ENCODE data around the gene GALNS.
"Not testable (repeated sequence)": the region's sequence is repeated elsewhere in the genome, so short reads cannot be mapped to it uniquely, and the experiment has no call there.

GALNS gene, protein sequence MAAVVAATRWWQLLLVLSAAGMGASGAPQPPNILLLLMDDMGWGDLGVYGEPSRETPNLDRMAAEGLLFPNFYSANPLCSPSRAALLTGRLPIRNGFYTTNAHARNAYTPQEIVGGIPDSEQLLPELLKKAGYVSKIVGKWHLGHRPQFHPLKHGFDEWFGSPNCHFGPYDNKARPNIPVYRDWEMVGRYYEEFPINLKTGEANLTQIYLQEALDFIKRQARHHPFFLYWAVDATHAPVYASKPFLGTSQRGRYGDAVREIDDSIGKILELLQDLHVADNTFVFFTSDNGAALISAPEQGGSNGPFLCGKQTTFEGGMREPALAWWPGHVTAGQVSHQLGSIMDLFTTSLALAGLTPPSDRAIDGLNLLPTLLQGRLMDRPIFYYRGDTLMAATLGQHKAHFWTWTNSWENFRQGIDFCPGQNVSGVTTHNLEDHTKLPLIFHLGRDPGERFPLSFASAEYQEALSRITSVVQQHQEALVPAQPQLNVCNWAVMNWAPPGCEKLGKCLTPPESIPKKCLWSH

GRCh38 chr16:88856828-88857727 lies at the start of gene GALNS, which contains the start of gene TRAPPC2L:
TSS of gene GALNS (minus strand) at chr16:88856947. CDS start at chr16:88856877, 70 bp downstream.
TSS of gene TRAPPC2L (plus strand) at chr16:88857127. CDS start at chr16:88857151, 24 bp downstream.
- peak; percentile 98 for DNase-seq

DNA sequence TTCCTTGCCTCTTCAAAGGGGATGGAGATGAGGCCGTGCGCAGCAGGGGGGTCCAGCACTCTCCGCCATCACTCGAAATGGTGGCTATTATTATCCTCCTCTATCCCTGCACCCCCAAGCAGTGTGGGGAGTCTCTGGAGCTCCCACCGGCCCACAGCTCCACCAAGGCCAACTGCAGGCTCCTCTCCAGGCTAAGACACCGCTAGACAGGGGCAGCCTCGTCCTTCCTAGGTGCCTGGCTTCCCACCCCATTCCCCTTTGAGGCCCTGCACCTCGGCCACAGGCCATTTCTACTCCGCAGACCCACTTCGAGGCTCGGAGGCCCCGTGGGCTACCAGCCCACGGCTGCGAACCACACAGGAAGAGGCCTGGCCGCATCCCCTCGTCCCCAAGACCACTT lies 49.3 kb upstream of the GALNS start:
- no peak for DNase-seq

- DNase-seq = no peak
Measured at GRCh38 chr16:88905563-88905962, 48.8 kb upstream of the GALNS start.

DNA sequence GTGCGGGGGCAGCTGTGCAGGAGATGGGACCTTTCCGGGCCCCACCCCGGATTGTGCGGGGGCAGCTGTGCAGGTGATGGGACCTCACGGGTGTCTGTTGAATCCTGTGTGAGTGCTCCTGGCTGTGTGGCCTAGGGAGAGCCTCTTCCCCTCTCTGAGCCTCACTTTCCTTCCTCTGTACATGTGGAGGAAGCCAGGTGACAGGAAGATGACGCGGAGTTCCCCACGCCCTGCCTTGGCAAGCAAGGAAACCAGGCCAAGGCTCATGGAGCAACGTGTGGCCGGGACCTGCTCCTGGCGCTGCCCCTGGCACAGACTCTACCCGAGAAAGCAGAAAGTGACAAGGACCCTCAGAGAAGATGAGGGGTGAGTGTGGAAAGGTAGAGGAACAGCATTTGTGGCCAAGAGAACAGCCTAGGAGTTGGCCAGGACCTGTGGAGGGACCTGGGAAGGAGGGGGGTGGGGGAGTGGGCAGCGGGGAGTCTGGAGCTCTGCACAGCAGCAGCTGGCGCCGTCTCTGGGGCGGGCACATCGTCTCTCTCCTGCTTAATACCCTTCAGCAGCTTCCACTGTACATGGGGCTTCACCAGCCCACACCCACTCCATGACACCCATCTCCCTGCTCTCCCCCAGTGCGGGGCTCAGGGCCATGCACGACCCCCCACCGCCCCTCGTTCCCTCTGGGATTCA lies 48.1 kb upstream of the GALNS start:
- no peak for DNase-seq

DNA sequence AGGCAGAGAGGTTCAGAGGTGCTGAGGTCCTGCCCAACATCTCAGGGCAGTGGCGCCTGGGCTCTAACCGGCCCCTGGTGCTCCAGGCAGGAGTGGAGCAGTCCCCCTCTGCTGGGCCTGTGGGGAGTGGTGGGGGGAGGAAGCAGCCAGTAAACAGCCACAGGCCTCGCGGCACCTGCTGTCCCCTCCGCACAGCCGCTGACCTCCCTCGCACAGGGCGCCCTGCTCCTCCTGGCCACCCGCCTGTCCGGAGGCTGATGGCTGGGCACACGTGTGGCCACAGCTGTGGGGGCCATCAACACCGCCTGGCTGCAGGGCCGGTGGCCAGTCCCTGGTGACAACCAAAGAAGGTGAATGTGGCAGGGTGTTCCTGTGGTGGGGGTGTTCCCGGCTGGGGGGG lies 46.5 kb upstream of the GALNS start:
- peak; percentile 60 for DNase-seq

DNA sequence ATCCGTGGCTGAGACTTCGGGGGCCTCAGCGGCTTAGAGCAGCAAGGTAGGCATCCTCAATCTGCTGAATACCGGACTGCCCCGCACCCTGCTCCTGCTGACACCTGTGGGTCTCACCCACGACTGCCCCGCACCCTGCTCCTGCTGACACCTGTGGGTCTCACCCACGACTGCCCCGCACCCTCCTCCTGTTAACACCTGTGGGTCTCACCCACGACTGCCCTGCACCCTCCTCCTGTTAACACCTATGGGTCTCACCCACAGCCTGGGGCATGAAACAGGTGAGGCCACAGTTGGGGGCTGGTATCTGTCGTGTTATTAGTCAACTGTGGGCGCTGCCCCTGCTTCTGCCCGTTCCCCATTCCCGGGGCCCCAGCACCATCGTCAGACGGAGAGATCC lies 46.0 kb upstream of the GALNS start:
- no peak for DNase-seq

GRCh38 chr16:88901718-88902337 lies 45.1 kb upstream of the GALNS start:
- DNase-seq = no peak

DNA sequence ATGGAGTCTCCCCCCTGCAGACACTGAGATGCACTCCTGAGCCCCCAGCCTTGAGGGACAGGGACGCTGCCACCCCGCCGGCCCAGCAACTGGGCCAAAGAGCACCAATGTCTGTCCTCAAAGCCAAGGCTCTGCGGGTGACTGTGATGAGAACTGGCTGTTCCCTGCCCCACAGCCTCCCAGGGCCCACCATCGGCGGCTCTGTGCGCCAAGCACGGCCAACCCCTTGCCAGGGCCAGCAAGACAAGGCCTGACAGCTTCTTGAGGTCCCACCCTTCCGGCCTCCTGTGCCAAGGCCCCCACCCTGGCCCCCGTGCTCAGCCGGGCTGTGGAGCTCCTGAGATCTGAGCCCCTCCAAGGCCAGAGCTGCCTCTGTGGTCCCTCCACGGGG lies 43.9 kb upstream of the GALNS start:
- no peak for DNase-seq

GRCh38 chr16:88899901-88900661 lies 43.3 kb upstream of the GALNS start:
- DNase-seq = no peak

DNA sequence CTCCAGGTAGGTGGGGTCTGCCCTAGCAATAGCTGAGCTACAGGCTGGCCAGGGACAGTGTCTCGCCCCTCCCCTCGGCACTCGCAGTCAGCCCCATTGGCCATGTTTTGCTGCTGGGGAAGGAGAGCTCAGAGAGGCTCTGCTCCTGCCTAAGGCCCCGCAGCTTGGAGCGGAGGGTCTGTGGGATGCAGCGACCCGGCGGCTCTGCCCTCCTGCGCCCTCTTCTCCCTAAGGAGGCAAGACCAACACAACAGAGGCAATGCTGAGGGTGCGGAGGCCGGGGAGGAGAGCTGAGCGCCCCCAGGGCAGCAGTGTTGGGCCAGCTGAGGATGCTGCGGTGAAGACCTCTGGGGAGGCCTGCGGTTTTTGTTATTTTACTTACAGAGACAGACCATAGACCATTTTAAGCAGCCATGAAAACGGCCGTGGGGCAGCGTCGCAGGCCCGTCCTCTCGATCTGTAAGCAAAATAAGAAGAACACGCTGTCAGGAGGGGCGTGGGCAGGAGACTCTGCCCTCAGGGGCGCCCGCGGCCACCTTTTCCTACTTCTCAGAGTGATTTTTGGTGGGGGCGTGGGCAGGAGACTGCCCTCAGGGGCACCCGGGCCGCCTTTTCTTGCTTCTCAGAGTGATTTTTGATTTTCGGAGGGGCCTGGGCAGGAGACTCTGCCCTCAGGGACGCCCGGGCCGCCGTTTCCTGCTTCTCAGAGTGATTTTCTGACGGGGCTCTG lies 41.1 kb upstream of the GALNS start:
- no peak for DNase-seq

DNA sequence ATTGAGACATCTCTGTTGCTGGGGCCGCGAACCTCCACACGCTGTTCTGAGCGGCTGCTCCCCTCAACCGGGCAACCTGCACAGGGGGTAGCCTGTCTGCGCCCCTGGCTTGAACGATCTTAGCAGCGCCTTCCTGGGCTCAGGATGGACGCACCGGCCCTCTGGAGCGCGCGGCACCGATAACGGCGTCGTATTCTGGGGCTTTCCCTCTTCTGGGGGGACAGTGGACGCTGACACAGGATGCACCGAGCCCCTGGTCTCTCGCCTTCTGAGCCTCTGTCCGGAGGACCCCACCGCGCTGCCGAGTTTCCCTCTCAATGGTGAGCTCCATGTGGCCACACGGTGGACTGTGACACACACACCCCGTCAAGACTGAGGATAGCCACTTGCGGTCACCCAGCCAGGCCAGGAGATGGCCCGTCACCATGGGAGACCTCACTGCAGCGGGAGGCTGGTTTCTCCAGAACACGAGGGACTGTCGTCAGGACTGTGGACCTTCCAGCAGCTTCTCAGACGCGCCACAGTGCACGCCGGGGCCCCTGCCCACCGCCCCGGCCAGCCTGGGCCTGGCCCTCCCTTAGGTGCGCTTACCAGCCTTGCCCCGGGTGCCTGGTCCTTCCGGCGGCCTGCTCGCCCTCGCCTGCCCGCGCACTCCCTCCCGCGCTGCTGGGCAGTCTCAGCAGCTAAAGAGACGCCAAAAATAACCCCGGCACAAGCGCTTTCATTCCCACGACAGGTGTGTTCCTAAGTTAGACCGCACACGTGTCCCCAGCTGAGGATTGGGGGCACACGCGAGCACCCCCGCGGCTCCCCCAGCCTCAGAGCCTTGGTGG lies 39.7 kb upstream of the GALNS start:
- no peak for DNase-seq

DNA sequence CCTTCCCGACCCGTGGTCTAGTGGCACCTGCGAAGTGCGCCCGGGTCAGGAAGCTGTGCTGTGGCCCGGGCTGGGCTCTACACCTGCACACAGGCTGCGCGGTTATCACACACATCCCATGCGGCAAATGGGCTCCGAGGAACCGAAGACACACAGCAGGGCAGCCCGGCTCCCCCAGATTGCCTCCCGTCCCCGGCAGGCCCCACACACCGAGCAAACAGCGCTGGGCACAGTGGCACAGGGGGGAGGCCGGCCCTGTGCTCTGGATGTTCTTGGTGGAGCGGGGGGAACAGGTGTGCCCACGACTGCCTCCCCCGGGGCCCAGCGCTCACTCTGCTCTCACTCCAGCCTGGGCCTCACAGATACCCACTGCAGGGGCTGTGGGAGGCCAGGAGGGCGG lies 38.6 kb upstream of the GALNS start:
- no peak for DNase-seq

- no peak for DNase-seq
Measured at GRCh38 chr16:88894681-88895300, 38.0 kb upstream of the GALNS start.

DNA sequence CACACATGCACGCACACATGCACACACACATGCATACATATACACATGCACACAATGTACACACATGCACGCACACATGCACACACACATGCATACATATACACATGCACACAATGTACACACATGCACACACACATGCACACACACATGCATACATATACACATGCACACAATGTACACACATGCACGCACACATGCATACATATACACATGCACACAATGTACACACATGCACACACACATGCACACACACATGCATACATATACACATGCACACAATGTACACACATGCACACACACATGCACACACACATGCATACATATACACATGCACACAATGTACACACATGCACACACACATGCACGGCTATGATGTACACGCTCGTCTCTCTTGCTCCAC lies 37.5 kb upstream of the GALNS start:
- not testable (repeated sequence) for DNase-seq

- no peak for DNase-seq
Measured at GRCh38 chr16:88893127-88893968, 36.6 kb upstream of the GALNS start.

DNA sequence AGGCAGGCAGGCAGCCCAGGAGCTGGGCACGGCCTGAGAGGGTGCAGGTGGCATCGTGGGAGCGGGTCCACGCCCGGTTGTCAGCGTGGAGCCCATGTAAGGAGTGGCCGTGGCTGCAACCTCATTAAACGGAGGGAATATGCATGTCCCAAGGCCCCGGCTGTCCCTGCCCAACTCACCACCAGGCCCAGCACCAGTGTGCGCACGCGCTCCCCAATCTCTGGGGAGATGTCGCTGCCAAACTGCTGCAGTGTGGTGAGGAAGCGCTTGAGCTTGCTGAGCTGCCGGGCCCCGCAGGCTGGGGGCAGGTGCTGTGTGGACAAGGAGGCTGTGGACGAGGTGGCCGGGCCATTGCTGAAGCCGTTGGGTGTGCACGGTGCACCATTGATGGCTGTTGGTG lies 35.3 kb upstream of the GALNS start:
- DNase-seq = no peak

DNA sequence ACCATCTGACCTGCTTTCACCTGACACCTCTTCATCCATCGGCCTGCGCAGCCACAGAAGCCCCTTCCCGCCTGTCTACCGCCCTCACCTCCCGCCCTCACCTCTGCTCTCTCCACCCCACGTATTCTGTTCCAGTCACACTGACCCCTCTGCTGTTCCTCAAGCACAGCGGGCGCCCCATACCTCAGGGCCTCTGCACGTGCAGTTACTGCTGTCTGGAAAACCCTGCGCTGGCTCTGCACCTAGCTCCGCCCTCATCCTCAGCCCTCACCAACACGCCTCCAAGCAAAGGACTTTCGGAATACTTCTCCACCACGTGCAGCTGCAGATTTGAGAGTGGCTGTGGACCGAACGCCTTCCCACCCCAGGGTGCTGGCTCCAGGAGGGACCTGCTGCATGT lies 34.3 kb upstream of the GALNS start:
- no peak for DNase-seq

GRCh38 chr16:88889702-88890352 lies 33.1 kb upstream of the GALNS start:
- DNase-seq = not testable (repeated sequence)

Data from right hindlimb (tissue), 1 donor.